ENCODE measurements around the gene SPRED3. TPM values are rescaled to one million over a fixed set of nuclear protein-coding genes. Genes with fewer than 3 reads are reported as not detected.

Gene SPRED3
- polyA plus RNA-seq, 1 donor = 0.59 TPM

DNA sequence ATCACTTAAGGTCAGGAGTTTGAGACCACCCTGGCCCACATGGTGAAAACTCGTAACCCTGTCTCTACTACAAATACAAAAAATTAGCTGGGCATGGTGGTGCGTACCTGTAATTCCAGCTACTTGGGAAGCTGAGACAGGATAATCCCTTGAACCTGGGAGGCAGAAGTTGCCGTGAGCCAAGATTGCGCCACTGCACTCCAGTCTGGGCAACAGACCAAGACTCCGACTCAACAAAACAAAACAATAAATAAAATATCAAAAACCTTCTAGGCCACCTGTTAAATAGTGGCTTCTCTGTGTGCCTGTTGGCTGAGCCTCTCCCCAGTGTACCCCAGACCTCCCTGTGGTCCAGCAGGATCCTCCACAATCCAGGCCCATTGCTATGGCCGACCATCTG, 17.4 kb upstream of the SPRED3 start:
- no peak for DNase-seq (ENCODE audit: low read depth)

- DNase-seq (ENCODE audit: low read depth) = no peak
These were observed 14.6 kb upstream of the SPRED3 start for GRCh38 chr19:38373907-38374331.

GRCh38 chr19:38374332-38375097, 14.0 kb upstream of the SPRED3 start, which contains the start of gene PSMD8:
Gene PSMD8, plus strand, starts transcription at chr19:38374571. Its CDS starts 31 bp downstream, at chr19:38374602.
- peak; percentile 98 for DNase-seq (ENCODE audit: low read depth)

DNA sequence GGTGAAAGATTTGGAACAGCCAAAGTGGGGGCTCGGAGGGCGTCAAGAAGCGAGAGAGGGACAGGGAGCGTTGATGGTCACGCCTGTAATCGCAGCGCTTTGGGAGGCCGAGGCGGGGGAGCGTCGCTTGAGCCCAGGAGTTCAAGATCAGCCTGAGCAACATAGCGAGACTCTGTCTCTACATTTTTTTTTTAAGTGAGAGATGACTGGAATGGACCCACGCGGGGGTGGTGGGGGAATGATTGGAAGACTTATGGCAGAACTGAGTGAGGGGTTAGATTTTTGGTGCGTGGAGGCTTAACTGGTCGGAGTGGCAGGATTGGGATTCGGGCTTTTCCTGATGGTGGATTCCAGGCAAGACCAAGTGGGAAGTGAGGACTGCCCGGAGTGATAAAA, 13.4 kb upstream of the SPRED3 start:
- no peak for DNase-seq (ENCODE audit: low read depth)

- DNase-seq (ENCODE audit: low read depth) = no peak
These were observed 12.7 kb upstream of the SPRED3 start for GRCh38 chr19:38375748-38376147.

GRCh38 chr19:38376576-38376975, 11.9 kb upstream of the SPRED3 start:
- DNase-seq (ENCODE audit: low read depth) = no peak

GRCh38 chr19:38377052-38377451, 11.4 kb upstream of the SPRED3 start:
- DNase-seq (ENCODE audit: low read depth) = no peak

DNA sequence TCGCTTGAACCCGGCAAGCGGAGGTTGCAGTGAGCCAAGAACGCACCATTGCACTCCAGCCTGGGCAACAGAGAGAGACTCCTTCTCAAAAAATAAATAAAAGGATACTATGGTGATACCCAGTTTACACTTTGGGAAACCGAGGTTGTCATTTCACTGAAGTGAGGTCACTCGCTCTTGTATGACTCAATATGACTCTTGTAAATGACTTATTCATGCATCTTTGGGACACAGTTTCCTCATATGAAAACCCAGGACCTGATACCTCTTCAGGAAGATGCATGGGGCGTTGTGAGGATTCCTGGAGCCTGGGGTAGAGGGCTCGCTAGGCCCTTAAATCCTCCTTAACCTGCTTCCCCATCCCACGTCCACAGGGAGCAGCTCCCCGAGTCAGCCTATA, 9.6 kb upstream of the SPRED3 start:
- DNase-seq (ENCODE audit: low read depth) = no peak

DNA sequence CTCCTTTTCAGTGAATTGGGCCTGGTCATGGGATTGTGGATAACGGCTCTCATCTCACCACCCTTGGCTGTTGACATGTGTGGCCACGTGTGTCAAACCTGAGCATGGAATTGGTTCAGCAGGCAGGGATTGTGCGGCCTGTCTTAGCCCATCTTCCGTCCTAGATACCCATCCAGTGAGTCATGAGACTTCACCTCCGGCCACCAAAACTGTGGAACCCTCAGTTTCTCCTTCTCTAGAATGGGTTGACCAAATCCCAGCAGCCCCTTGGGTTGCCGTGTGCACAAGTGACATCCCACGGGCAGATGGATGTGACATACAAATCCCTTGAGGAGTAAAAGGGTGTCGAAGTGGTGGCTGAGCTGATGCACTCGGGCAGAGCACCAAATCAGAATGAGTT, 7.4 kb upstream of the SPRED3 start:
- no peak for DNase-seq (ENCODE audit: low read depth)

DNA sequence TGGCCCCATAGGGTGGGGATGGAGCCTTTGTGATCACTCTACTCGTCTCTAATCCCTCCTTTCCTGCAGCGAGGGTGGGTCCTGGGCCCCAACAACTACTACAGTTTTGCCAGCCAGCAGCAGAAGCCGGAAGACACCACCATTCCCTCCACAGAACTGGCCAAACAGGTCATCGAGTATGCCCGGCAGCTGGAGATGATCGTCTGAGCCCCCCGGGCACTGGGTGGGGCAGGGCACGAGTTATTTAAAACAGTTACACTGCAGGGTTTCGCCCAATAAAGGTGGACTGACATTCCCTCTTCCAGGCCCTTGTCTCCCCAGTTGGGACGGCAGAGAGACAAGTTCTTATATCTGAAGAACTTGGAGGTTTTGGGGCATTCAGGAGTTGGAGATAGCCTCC, 5.3 kb upstream of the SPRED3 start:
- no peak for DNase-seq (ENCODE audit: low read depth)

- DNase-seq (ENCODE audit: low read depth) = no peak
These were observed 4.8 kb upstream of the SPRED3 start for GRCh38 chr19:38383743-38384142.

DNA sequence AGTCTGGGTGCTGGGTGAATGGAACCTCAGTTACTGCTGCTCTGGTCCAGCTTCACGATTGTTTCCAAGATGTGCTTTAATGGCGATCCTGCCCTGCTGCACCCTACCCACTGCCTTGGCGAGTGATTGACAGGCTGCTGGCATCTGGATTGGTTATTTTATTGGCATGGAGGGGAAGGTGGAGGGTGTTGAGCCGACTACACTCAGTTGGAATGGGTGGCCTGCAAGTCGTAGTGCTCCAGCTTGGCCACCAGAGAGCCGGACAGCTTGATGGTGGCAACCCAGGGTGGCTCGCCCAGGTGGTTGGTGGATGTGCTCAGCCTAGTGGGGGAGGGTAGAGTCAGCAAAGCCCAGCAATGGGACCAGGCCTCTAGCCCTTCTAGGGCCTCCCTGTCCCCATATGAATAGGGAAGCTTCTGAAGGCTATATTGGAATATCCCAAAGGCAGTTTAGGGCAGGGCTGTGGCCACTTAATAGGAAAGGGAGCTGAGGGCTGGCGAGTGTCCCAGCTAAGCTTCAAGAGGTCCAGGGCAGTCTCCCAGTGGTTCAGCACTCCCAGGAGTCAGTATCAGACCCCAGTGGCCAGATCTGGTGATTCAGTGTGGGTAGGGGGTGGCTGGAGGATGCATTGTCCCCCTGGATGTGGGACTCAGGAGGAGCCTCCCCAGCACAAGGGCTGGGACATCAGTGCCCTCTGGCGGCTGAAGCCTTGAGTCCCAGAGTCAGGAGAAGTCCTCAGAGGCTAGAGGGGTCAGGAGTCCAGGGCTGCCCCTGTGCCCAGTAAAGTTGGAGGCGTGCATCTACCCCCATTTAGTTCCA, 4.1 kb upstream of the SPRED3 start:
- DNase-seq (ENCODE audit: low read depth) = no peak

- no peak for DNase-seq (ENCODE audit: low read depth)
These were observed 3.3 kb upstream of the SPRED3 start for GRCh38 chr19:38385057-38385803.

- no peak for DNase-seq (ENCODE audit: low read depth)
These were observed 2.7 kb upstream of the SPRED3 start for GRCh38 chr19:38385804-38386257.

GRCh38 chr19:38386300-38386970, 2.1 kb upstream of the SPRED3 start:
- no peak for DNase-seq (ENCODE audit: low read depth)

GRCh38 chr19:38386971-38387549, 1.4 kb upstream of the SPRED3 start:
- DNase-seq (ENCODE audit: low read depth) = no peak

DNA sequence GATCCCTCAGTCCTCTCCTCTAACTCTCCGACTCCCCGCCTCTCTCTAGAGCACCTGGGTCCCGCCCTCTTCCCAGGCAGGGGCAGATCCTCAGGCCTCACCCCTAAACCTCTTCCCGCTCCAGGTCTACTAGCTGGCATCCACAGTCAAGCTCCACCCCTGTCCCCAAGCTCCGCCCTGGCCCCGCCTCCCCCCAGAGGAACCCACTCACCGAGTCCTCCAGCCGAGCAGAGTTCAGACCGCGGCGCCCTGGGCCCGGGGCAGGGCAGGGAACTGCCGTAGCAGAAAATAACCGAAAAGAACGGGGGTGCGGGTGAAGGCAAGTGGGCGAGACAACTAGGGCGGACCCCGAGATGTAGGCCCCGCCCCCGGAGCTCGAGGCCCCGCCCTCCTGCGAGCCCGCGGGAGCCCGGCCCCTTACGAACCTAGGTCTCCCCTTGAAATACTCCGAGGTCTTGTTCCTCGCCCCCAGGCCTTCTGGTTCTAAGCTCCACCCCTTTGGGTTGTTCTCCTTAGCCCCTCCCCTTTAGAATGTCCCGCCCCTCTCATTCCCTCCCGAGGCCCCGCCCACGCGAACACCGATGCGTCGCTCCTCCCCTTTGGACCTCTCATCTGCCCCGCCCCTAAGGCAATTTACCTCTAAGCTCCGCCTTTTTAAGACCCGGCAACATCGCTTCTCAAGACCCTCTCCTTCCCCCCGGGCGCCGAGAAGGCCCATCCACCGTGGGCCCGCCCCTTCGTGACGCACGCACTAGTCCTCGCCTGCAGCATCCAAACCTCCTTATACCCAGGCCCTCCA, 748 bp upstream of the SPRED3 start, which contains the start of gene GGN:
Gene GGN (minus strand): TSS at position 485 of the 799 bp plus-strand sequence. CDS start 773 bp downstream, outside the sequence.
- no peak for DNase-seq (ENCODE audit: low read depth)

DNA sequence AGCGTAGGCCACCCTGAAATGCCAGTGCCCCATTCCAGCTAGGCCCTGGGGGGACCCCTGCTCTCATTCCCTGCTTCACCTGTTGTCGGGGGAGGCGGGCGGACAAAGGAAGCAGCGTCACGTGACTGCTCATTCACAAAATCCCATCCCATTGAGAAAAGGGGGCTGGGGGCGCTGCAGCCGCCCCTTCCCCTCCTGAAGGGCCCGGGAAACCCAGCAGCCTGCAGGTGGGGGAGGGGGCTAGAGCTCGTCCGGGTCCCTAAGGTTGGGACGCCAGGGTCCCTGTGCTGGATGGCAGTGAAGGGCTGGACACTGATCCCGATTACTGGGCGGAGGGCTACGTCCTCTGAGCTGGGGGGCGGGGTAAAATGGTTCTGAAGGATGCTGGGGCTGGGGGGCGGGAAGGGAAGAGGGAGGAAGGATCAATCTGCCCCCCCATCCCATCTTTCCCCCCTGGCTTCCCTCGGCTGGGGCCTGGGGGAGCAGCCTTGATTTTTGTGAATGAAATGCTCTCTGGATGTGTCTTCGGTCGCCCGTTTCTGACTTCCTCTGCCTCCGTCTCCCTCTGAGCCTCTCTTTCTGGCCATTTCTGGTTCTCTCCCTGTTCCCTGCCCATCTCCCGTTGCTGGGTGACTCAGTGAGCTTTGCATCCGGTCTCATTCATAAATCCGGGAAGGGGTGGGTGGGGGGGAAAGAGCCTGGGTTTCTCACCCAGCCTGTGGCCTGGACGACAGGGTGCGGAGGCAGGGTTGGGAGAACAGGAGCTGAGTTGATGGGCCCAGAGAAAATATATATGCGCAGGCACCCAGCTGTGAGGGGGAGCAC, 816 bp downstream of the SPRED3 start:
- DNase-seq (ENCODE audit: low read depth) = no peak

Data from forelimb muscle (tissue), 1 donor.